Transverse colon (tissue), 4 donors: Measurements from ENCODE around the gene GAREM1.

Source experiments
- CTCF ChIP-seq, 5 experiments: fragments of 200-600 bp in 3 of 5; fragments of 450-650 bp in 2 of 5; sonication (generic) in 3 of 5; IDR thresholded peaks; 1 replicate in 2 of 5; 2 replicates in 3 of 5; pipeline ENCODE4 v1.5.1; 2016 to 2017; ENCODE audit warnings: antibody characterized with exemption in 5 of 5, inconsistent platforms in 3 of 5, mild to moderate bottlenecking in 2 of 5, moderate library complexity in 1 of 5
- POLR2A ChIP-seq: fragments of 450-650 bp; IDR thresholded peaks from one replicate; pipeline ENCODE4 v1.6.1; 2016; ENCODE audit warnings: antibody characterized with exemption, mild to moderate bottlenecking, moderate library complexity
- POLR2AphosphoS5 ChIP-seq, 3 donors: sonication (generic); formaldehyde crosslinking; IDR thresholded peaks; one replicate each; pipeline ENCODE4 v1.6.1; 2016; ENCODE audit warnings: antibody characterized with exemption in 3 of 3

GRCh38 chr18:32473325-32473724, 2.6 kb upstream of the GAREM1 start:
- TF ChIP-seq CTCF (IDR thresholded peaks at IDR 0.05) (no peak), POLR2AphosphoS5 (IDR thresholded peaks at IDR 0.05) (no peak), POLR2A (no peak)
